Body of pancreas (tissue), 4 donors: ENCODE measurements around the gene SLC23A2. TPM values are rescaled to one million over a fixed set of nuclear protein-coding genes. Genes with fewer than 3 reads are reported as not detected.

Source experiments
- ATAC-seq: fragments of 150-250 bp; one replicate; pipeline ENCODE4 v1.9.1; 2016
- DNase-seq, 4 donors: peaks; one replicate each; pipeline ENCODE4 v3.0.0-alpha.2; 2019
- H3K27ac ChIP-seq, 4 donors: fragments of 200-600 bp; sonication (generic); 1 replicate in 3 of 4; 2 replicates in 1 of 4; pipeline versions ENCODE4 v1.5.1 to v1.6.1; 2016 to 2019; ENCODE audit warnings: mild to moderate bottlenecking in 1 of 4, mixed read lengths in 1 of 4, moderate library complexity in 1 of 4
- H3K27me3 ChIP-seq, 2 donors: fragments of 200-600 bp; sonication (generic); one replicate each; pipeline ENCODE4 v1.6.0; 2016; ENCODE audit warnings: mild to moderate bottlenecking in 1 of 2
- H3K36me3 ChIP-seq, 2 donors: fragments of 200-600 bp; sonication (generic); replicated peaks in 1 of 2; 2 replicates each; pipeline ENCODE4 v1.5.1; 2016; ENCODE audit warnings: low read depth in 2 of 2; ENCODE audit not compliant: insufficient read depth in 1 of 2
- H3K4me1 ChIP-seq: fragments of 200-600 bp; sonication (generic); one replicate; pipeline ENCODE4 v1.6.0; 2016
- H3K4me3 ChIP-seq, 2 donors: fragments of 200-600 bp; sonication (generic); 1 replicate in 1 of 2; 2 replicates in 1 of 2; pipeline ENCODE4 v1.5.1; 2016 to 2019
- H3K9me3 ChIP-seq, 3 donors: fragments of 200-600 bp; sonication (generic); 1 replicate in 2 of 3; 2 replicates in 1 of 3; pipeline ENCODE4 v1.5.1; 2016
- CTCF ChIP-seq, 7 experiments: fragments of 450-650 bp in 4 of 7; fragments of 200-600 bp in 3 of 7; sonication (generic) in 3 of 7; IDR thresholded peaks; one replicate each; pipeline ENCODE4 v1.5.1; 2016 to 2019; ENCODE audit warnings: antibody characterized with exemption in 7 of 7
- POLR2A ChIP-seq, 3 donors: fragments of 450-650 bp; IDR thresholded peaks; one replicate each; pipeline ENCODE4 v1.6.1; 2016; ENCODE audit warnings: antibody characterized with exemption in 3 of 3, mild to moderate bottlenecking in 2 of 3
- WGBS, 2 donors: methylation state at CpG; one replicate each; pipeline ENCODE4 v1.1.5; 2017; 5-methylcytosine and 5-hydroxymethylcytosine counted together
- intact Hi-C: fragments of 100-400 bp; cut with DNase I; formaldehyde crosslinking; loops from one replicate; pipeline ENCODE4 v1.15.1; 2023
- total RNA-seq, 2 donors: library from RNA; depleted of rRNA; stranded (reverse); fragments of >200 nt; gene quantifications; one replicate each; pipeline ENCODE4 v1.1.0, GENCODE V29; 2016

SLC23A2 gene
- total RNA-seq, 2 donors from 2014 or later: 12.2 TPM

GRCh38 chr20:4848041-4848440, 153.3 kb downstream of the SLC23A2 start:
- H3K27me3 ChIP-seq: no peaks in the 10 kb centered on the region
- H3K4me3 ChIP-seq: no peak overlapping the region
- no peaks in the 10 kb centered on the region for H3K36me3 ChIP-seq
- ATAC-seq (no peak), DNase-seq (no peak)
- 79 to 80% methylated on average over 6 to 7 of the region's 7 CpGs for WGBS, 2 donors
- no peak for TF ChIP-seq POLR2A (IDR thresholded peaks at IDR 0.05)
- no peak for TF ChIP-seq CTCF (IDR thresholded peaks at IDR 0.05)
- intact Hi-C loops: no loop called here
- no peaks in the 10 kb centered on the region for H3K9me3 ChIP-seq
- no peaks in the 10 kb centered on the region for H3K4me1 ChIP-seq
- no peak overlapping the region for H3K27ac ChIP-seq

GRCh38 chr20:4846821-4847220, 154.5 kb downstream of the SLC23A2 start:
- ATAC-seq (no peak), DNase-seq (no peak)
- Histone ChIP-seq H3K4me3 (no peak overlapping the region), H3K27me3 (no peaks in the 10 kb centered on the region), H3K36me3 (no peaks in the 10 kb centered on the region), H3K27ac (no peak overlapping the region), H3K4me1 (no peaks in the 10 kb centered on the region), H3K9me3 (no peaks in the 10 kb centered on the region)
- no peak for TF ChIP-seq POLR2A (IDR thresholded peaks at IDR 0.05)
- no peak for TF ChIP-seq CTCF (IDR thresholded peaks at IDR 0.05)
- intact Hi-C loops: no loop called here
- WGBS, 2 donors: 83 to 92% methylated on average over 2 of the region's 2 CpGs

GRCh38 chr20:4844751-4845465, 156.4 kb downstream of the SLC23A2 start:
- Histone ChIP-seq H3K9me3 (no peaks in the 10 kb centered on the region), H3K36me3 (no peaks in the 10 kb centered on the region), H3K27me3 (no peaks in the 10 kb centered on the region), H3K4me1 (no peaks in the 10 kb centered on the region), H3K27ac (no peak overlapping the region), H3K4me3 (no peak overlapping the region)
- DNase-seq (no peak), ATAC-seq (no peak)
- intact Hi-C loops: no loop called here
- 82 to 84% methylated on average over 8 to 9 of the region's 9 CpGs for WGBS, 2 donors
- TF ChIP-seq POLR2A (IDR thresholded peaks at IDR 0.05) (no peak), CTCF (IDR thresholded peaks at IDR 0.05) (no peak)

- Histone ChIP-seq H3K27me3 (no peaks in the 10 kb centered on the region), H3K4me1 (no peaks in the 10 kb centered on the region), H3K36me3 (no peaks in the 10 kb centered on the region), H3K4me3 (no peak overlapping the region), H3K9me3 (no peaks in the 10 kb centered on the region), H3K27ac (no peak overlapping the region)
- WGBS, 2 donors: 70 to 82% methylated on average over 4 of the region's 4 CpGs
- no peak for ATAC-seq
- TF ChIP-seq CTCF (IDR thresholded peaks at IDR 0.05) (no peak), POLR2A (IDR thresholded peaks at IDR 0.05) (no peak)
- intact Hi-C loops: no loop called here
- DNase-seq: no peak
These were observed 157.0 kb downstream of the SLC23A2 start for GRCh38 chr20:4844325-4844724.

GRCh38 chr20:4840801-4841200, 160.5 kb downstream of the SLC23A2 start:
- ATAC-seq (no peak), DNase-seq (no peak)
- intact Hi-C loops: no loop called here
- TF ChIP-seq POLR2A (IDR thresholded peaks at IDR 0.05) (no peak), CTCF (IDR thresholded peaks at IDR 0.05) (no peak)
- Histone ChIP-seq H3K9me3 (no peaks in the 10 kb centered on the region), H3K4me1 (no peaks in the 10 kb centered on the region), H3K27me3 (no peaks in the 10 kb centered on the region), H3K4me3 (no peak overlapping the region), H3K36me3 (no peaks in the 10 kb centered on the region), H3K27ac (no peak overlapping the region)
- 56 to 80% methylated on average over 1 of the region's 1 CpG for WGBS, 2 donors
